ENCODE results near the gene ARHGEF6. TPM values are rescaled to one million over a fixed set of nuclear protein-coding genes. Genes with fewer than 3 reads are reported as not detected.

ARHGEF6 gene
- total RNA-seq, 1 donor from 2014 or later = 0.31 TPM

DNA sequence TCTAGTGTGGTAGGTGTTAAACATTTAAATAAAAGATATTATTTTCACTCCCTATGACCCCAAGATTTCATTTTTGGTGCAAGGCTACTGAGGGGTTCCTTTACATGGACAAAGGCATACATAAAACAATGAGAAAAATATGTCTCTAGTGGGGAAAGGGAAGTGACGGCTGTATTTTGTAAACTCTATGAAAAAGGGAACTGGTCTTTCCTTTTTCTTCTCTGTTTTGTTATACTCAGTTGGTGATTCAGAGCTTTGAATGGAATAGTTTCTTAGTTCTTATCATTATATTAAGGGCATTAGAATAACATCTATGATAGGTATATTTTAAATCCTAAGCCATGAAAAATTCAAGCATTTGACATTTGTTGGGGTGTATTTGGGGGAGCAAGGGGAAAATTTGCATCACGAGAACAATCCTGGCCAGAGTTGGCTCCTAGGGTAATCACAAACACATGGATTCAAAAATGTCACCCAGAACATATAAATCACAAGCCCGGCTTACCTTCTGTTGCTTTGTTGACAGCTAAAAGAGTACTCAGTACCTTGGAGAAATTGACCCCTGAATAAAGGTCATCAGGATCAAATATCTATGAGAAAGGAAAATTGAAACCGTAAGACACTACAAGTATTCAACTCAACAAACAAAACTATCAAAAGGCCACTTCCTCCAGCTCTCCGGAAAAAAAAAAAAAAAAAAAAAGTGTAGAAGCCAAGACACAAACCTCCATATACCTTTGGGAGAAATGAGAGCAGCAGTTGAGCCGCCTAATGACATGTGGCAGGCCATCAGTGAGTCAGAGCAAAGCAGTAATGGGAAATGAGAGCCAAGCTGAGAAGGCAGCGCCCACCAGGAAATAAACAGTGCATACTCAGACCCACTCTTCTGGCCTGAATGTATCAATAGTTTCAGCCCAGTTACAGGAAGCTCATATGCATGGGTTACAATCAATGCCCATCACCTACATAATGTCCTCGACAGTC is 33.4 kb downstream of the ARHGEF6 start:
- Mint-ChIP-seq H3K36me3 (ENCODE audit: insufficient read depth) (no peaks in the 10 kb centered on the region), H3K27ac (no peak overlapping the region), H3K9me3 (ENCODE audit: low read depth) (peaks cover 7% of the 10 kb centered on the region), H3K27me3 (no peaks in the 10 kb centered on the region), H3K4me3 (ENCODE audit: low read depth) (no peak overlapping the region), H3K4me1 (ENCODE audit: low read depth) (no peaks in the 10 kb centered on the region)
- DNase-seq (ENCODE audit: low spot score, unreplicated experiment) = no peak
- TF ChIP-seq, protein P1, sequence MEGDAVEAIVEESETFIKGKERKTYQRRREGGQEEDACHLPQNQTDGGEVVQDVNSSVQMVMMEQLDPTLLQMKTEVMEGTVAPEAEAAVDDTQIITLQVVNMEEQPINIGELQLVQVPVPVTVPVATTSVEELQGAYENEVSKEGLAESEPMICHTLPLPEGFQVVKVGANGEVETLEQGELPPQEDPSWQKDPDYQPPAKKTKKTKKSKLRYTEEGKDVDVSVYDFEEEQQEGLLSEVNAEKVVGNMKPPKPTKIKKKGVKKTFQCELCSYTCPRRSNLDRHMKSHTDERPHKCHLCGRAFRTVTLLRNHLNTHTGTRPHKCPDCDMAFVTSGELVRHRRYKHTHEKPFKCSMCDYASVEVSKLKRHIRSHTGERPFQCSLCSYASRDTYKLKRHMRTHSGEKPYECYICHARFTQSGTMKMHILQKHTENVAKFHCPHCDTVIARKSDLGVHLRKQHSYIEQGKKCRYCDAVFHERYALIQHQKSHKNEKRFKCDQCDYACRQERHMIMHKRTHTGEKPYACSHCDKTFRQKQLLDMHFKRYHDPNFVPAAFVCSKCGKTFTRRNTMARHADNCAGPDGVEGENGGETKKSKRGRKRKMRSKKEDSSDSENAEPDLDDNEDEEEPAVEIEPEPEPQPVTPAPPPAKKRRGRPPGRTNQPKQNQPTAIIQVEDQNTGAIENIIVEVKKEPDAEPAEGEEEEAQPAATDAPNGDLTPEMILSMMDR (IDR thresholded peaks at IDR 0.05; ENCODE audit: unreplicated experiment) = no peak

DNA sequence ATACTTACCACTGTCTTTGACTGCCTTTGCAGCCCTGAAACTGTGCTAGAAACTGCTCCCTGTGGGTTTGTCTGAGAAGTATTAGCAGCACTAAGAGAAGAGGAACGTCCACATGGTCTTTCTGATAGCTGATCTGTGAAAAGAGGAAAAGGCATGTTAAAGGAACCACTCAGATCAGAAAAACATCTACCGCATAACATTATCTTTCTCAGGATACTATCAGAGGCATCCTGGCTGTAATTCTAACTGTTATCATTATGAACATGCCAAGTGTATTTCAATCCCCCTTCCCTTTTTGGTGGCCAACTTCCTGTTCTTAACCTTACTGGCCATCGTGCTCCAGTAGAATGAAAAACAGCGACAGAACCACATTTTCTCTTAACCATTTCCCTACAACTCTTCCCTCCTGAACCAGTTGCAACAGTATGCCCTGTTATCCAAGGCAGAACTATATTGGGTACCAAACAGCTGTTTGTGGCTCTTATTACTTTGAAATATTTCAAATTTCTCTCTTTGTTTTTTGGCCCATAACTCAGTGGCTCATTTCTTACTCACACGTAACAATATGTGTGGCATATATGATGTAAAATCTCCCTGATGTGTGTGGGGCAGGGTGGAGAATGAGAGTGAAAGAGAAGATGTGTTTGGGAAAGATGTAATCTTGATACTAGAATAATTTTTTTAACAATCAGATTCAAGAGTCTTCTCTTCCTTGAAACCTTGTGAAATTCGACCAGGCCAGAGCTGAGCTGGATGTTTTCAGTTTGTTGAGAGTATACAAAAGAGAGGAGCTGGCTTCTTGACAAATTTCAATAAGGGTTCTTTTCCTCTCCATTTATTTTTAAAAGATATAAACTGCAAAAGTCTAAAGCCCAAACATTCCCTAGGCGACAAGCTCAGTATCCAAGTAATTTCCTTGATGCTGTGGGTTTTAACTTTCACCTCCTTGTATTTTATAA is 35.2 kb downstream of the ARHGEF6 start:
- H3K4me1 Mint-ChIP-seq (ENCODE audit: low read depth) = no peaks in the 10 kb centered on the region
- TF ChIP-seq, protein P1 (IDR thresholded peaks at IDR 0.05; ENCODE audit: unreplicated experiment) = no peak
- H3K4me3 Mint-ChIP-seq (ENCODE audit: low read depth) = no peak overlapping the region
- no peak for DNase-seq (ENCODE audit: low spot score, unreplicated experiment)
- no peaks in the 10 kb centered on the region for H3K27me3 Mint-ChIP-seq
- no peak overlapping the region for H3K27ac Mint-ChIP-seq
- no peaks in the 10 kb centered on the region for H3K36me3 Mint-ChIP-seq (ENCODE audit: insufficient read depth)
- H3K9me3 Mint-ChIP-seq (ENCODE audit: low read depth) = peaks cover 7% of the 10 kb centered on the region

DNA sequence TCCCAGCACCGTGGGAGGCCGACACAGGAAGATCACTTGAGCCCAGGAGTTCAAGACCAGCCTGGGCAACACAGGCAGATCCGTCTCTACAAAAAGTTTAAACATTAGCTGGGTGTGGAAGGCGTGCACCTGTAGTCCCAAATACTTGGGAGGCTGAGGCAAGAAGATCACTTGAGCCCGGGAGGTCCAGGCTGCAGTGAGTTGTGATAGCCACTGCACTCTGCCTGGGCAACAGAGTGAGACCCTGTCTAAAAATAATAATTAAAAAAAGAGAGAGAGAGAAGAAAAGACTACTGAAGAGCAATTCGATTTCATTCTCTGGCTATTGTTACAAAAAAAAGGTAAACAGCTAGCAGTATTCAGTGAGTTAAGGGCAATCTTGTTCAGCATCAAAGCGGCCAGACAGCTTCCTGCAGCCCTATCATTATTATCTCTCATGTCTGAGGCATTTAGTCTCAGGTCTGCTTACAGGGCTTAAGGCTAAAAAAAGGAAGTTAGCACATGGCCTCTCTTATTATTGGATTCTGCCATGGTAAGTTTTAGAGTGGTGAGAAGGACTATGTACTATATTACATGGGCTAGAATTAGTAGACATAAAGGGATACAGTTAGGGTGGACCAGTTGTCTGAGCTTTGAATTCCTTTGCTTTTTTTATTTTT is 37.9 kb downstream of the ARHGEF6 start:
- peaks cover 16% of the 10 kb centered on the region for H3K9me3 Mint-ChIP-seq (ENCODE audit: low read depth)
- no peaks in the 10 kb centered on the region for H3K27me3 Mint-ChIP-seq
- H3K36me3 Mint-ChIP-seq (ENCODE audit: insufficient read depth) = no peaks in the 10 kb centered on the region
- no peak overlapping the region for H3K4me3 Mint-ChIP-seq (ENCODE audit: low read depth)
- no peaks in the 10 kb centered on the region for H3K4me1 Mint-ChIP-seq (ENCODE audit: low read depth)
- TF ChIP-seq, protein P1 (IDR thresholded peaks at IDR 0.05; ENCODE audit: unreplicated experiment) = no peak
- DNase-seq (ENCODE audit: low spot score, unreplicated experiment) = no peak
- no peak overlapping the region for H3K27ac Mint-ChIP-seq

- Mint-ChIP-seq H3K27ac (no peak overlapping the region), H3K4me1 (ENCODE audit: low read depth) (no peaks in the 10 kb centered on the region), H3K4me3 (ENCODE audit: low read depth) (no peak overlapping the region), H3K27me3 (no peaks in the 10 kb centered on the region), H3K9me3 (ENCODE audit: low read depth) (peaks cover 12% of the 10 kb centered on the region), H3K36me3 (ENCODE audit: insufficient read depth) (no peaks in the 10 kb centered on the region)
- no peak for DNase-seq (ENCODE audit: low spot score, unreplicated experiment)
- TF ChIP-seq, protein P1 (IDR thresholded peaks at IDR 0.05; ENCODE audit: unreplicated experiment) = no peak
Measured at GRCh38 chrX:136738049-136738729, 42.5 kb downstream of the ARHGEF6 start.
